Endometrial microvascular endothelial cells (primary cell): ENCODE results near the gene SRRM2. TPM values are rescaled to one million over a fixed set of nuclear protein-coding genes. Genes with fewer than 3 reads are reported as not detected.
"Not testable (repeated sequence)": the region's sequence is repeated elsewhere in the genome, so short reads cannot be mapped to it uniquely, and the experiment has no call there.

Source experiments
- in situ Hi-C: cut with HindIII; loops from 2 replicates; pipeline ENCODE4 v1.10.0; 2017; ENCODE audit warnings: low sequenced_read_pairs, low pct_unique_long_range_greater_than_20kb; ENCODE audit errors: inconsistent ontology term
- total RNA-seq: library from RNA; depleted of rRNA; stranded (reverse); fragments of >200 nt; gene quantifications from one replicate; pipeline ENCODE4 v1.2.3, GENCODE V29; 2015; ENCODE audit errors: inconsistent ontology term

Gene SRRM2
- total RNA-seq, 1 donor from 2014 or later = 69.5 TPM

GRCh38 chr16:2713523-2713922, 38.9 kb upstream of the SRRM2 start:
- in situ Hi-C loops = no loop called here

- in situ Hi-C loops = no loop called here
These were observed 38.3 kb upstream of the SRRM2 start for GRCh38 chr16:2713985-2714774.

GRCh38 chr16:2715064-2715463, 37.4 kb upstream of the SRRM2 start:
- in situ Hi-C loops = no loop called here

- in situ Hi-C loops = no loop called here
These were observed 36.9 kb upstream of the SRRM2 start for GRCh38 chr16:2715519-2715918.

- in situ Hi-C loops = no loop called here
These were observed 36.2 kb upstream of the SRRM2 start for GRCh38 chr16:2715966-2716885.

GRCh38 chr16:2716948-2717347, 35.5 kb upstream of the SRRM2 start:
- in situ Hi-C loops = no loop called here

- in situ Hi-C loops = no loop called here
These were observed 34.8 kb upstream of the SRRM2 start for GRCh38 chr16:2717383-2718263.

- in situ Hi-C loops = no loop called here
These were observed 32.9 kb upstream of the SRRM2 start for GRCh38 chr16:2719328-2720063.

- in situ Hi-C loops = no loop called here
These were observed 32.4 kb upstream of the SRRM2 start, which contains the start of gene PRSS27 for GRCh38 chr16:2720064-2720457. PRSS27 (minus strand) TSS chr16:2720224; CDS start chr16:2720160, 64 bp downstream.

GRCh38 chr16:2720719-2721633, 31.5 kb upstream of the SRRM2 start:
- in situ Hi-C loops = no loop called here

- in situ Hi-C loops = not testable (repeated sequence)
These were observed 30.7 kb upstream of the SRRM2 start for GRCh38 chr16:2721634-2722173.

GRCh38 chr16:2724088-2724676, 28.3 kb upstream of the SRRM2 start:
- in situ Hi-C loops = no loop called here

GRCh38 chr16:2724816-2725348, 27.6 kb upstream of the SRRM2 start:
- in situ Hi-C loops = no loop called here

- in situ Hi-C loops = no loop called here
These were observed 25.5 kb upstream of the SRRM2 start for GRCh38 chr16:2726923-2727322.

GRCh38 chr16:2728034-2728433, 24.4 kb upstream of the SRRM2 start:
- in situ Hi-C loops = no loop called here

GRCh38 chr16:2734844-2735515, 17.5 kb upstream of the SRRM2 start:
- in situ Hi-C loops = no loop called here
